ENCODE data around the gene ZMIZ1. TPM values are rescaled to one million over a fixed set of nuclear protein-coding genes. Genes with fewer than 3 reads are reported as not detected.

The ZMIZ1 gene
- total RNA-seq, 1 experiment from 2014 or later, result 28.4 TPM

DNA sequence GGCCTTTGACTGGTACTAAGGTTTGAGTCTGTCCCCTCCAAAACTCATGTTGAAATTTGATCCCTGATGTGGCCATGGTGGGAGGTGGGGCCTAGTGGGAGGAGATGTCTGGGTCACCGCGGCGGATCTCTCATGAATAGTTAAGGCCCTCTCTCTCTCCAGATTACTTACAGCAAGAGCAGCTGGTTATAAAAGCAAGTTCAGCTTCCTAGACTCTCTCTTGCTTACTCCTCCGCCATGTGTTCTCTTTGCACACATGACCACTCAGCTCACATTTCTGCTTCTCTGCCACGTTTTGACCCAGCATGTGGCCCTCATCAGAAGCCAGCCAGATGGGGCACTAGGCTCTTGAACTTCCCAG is 29.9 kb upstream of the ZMIZ1 start:
- no peaks in the 10 kb centered on the region for H3K4me1 ChIP-seq (ENCODE audit: control insufficient read depth in 1 of 2, insufficient read depth in 2 of 2, low read length in 2 of 2)
- no peaks in the 10 kb centered on the region for H3K9me3 ChIP-seq (ENCODE audit: control insufficient read depth in 1 of 2, insufficient read depth in 1 of 2, low read depth in 1 of 2, low read length in 2 of 2)
- H3K27me3 ChIP-seq (ENCODE audit: insufficient read depth, low read length), result peaks cover 28% of the 10 kb centered on the region
- DNase-seq (ENCODE audit: low read depth, low spot score), result no peak
- no peak overlapping the region for H3K4me2 ChIP-seq (ENCODE audit: low read length)
- H2AFZ ChIP-seq (ENCODE audit: low read depth, low read length, poor library complexity, severe bottlenecking), result no peak overlapping the region
- no peak overlapping the region for H3K9ac ChIP-seq (ENCODE audit: low read length)
- H4K20me1 ChIP-seq (ENCODE audit: insufficient read depth), result no peaks in the 10 kb centered on the region
- no peaks in the 10 kb centered on the region for H3K79me2 ChIP-seq (ENCODE audit: insufficient read depth, low read length)
- ChIA-PET RAD21 (ENCODE audit: low non-redundant PET in 1 of 2, low total read pairs in 2 of 2, uncharacterized antibody in 2 of 2, unreplicated experiment in 2 of 2) (no interaction called here), CTCF (no interaction called here), POLR2A (no interaction called here)
- H3K36me3 ChIP-seq (ENCODE audit: control insufficient read depth in 1 of 2, insufficient read depth in 2 of 2, low read length in 2 of 2), result no peaks in the 10 kb centered on the region
- H3K9me2 ChIP-seq (ENCODE audit: insufficient read depth), result no peaks in the 10 kb centered on the region
- BruUV-seq (replicated peaks), result no TSS peak
- intact Hi-C loops (cut with micrococcal nuclease), result no loop called here
- H3K27ac ChIP-seq (ENCODE audit: low read depth, low read length), result no peak overlapping the region
- no peak for ATAC-seq
- no peak overlapping the region for H3K4me3 ChIP-seq (replicated peaks in 1 of 2; ENCODE audit: low read depth in 1 of 2, low read length in 2 of 2)
- TF ChIP-seq, protein P1, sequence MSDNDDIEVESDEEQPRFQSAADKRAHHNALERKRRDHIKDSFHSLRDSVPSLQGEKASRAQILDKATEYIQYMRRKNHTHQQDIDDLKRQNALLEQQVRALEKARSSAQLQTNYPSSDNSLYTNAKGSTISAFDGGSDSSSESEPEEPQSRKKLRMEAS (IDR thresholded peaks at IDR 0.05), result no peak
- TF ChIP-seq CEBPB (IDR thresholded peaks at IDR 0.05; ENCODE audit: low read depth), result no peak
- no peak for TF ChIP-seq SP1 (IDR thresholded peaks at IDR 0.05; ENCODE audit: low read depth)
- TF ChIP-seq ZFX (IDR thresholded peaks at IDR 0.05), result no peak
- TF ChIP-seq, protein P2, sequence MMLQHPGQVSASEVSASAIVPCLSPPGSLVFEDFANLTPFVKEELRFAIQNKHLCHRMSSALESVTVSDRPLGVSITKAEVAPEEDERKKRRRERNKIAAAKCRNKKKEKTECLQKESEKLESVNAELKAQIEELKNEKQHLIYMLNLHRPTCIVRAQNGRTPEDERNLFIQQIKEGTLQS (IDR thresholded peaks at IDR 0.05), result no peak
- TF ChIP-seq, protein P3, sequence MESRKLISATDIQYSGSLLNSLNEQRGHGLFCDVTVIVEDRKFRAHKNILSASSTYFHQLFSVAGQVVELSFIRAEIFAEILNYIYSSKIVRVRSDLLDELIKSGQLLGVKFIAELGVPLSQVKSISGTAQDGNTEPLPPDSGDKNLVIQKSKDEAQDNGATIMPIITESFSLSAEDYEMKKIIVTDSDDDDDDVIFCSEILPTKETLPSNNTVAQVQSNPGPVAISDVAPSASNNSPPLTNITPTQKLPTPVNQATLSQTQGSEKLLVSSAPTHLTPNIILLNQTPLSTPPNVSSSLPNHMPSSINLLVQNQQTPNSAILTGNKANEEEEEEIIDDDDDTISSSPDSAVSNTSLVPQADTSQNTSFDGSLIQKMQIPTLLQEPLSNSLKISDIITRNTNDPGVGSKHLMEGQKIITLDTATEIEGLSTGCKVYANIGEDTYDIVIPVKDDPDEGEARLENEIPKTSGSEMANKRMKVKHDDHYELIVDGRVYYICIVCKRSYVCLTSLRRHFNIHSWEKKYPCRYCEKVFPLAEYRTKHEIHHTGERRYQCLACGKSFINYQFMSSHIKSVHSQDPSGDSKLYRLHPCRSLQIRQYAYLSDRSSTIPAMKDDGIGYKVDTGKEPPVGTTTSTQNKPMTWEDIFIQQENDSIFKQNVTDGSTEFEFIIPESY (IDR thresholded peaks at IDR 0.05; ENCODE audit: extremely low read depth, insufficient replicate concordance, low read length), result no peak
- no peak for TF ChIP-seq POLR2AphosphoS5 (IDR thresholded peaks at IDR 0.05; ENCODE audit: low read depth, low read length)
- TF ChIP-seq SIN3A (IDR thresholded peaks at IDR 0.05; ENCODE audit: low read depth), result no peak
- no peak for TF ChIP-seq EZH2 (IDR thresholded peaks at IDR 0.05)
